Left lung (tissue), 10 donors: ENCODE measurements around the gene SLC23A1. TPM values are rescaled to one million over a fixed set of nuclear protein-coding genes. Genes with fewer than 3 reads are reported as not detected.
"Not testable (repeated sequence)": the region's sequence is repeated elsewhere in the genome, so short reads cannot be mapped to it uniquely, and the experiment has no call there.

Source experiments
- ATAC-seq: fragments of 200-7000 bp; cut with Tn5 transposase; one replicate; pipeline ENCODE4 v1.9.1; 2020; ENCODE audit warnings: moderate library complexity
- DNase-seq, 4 donors: peaks; one replicate each; pipeline ENCODE4 v3.0.0-alpha.2; 2013 to 2020
- H3K27ac ChIP-seq, 2 donors: fragments of 200-600 bp; sonication (generic) in 1 of 2; one replicate each; pipeline versions ENCODE4 v1.5.0 to v1.8.0; 2020 to 2021
- H3K27me3 ChIP-seq, 2 donors: fragments of 200-600 bp; sonication (generic) in 1 of 2; one replicate each; pipeline versions ENCODE4 v1.5.0 to v1.8.0; 2020 to 2021
- H3K36me3 ChIP-seq, 2 donors: fragments of 200-600 bp; sonication (generic) in 1 of 2; one replicate each; pipeline versions ENCODE4 v1.5.0 to v1.8.0; 2020 to 2021
- H3K4me1 ChIP-seq, 2 donors: fragments of 200-600 bp; one replicate each; pipeline ENCODE4 v1.8.0; 2021
- H3K4me3 ChIP-seq, 2 donors: fragments of 200-600 bp; sonication (generic) in 1 of 2; one replicate each; pipeline versions ENCODE4 v1.5.0 to v1.8.0; 2020 to 2021; ENCODE audit warnings: mild to moderate bottlenecking in 1 of 2
- H3K9me3 ChIP-seq, 2 donors: fragments of 200-600 bp; sonication (generic) in 1 of 2; one replicate each; pipeline versions ENCODE4 v1.5.0 to v1.8.0; 2020 to 2021
- intact Hi-C, 2 donors: fragments of 100-400 bp; cut with DNase I; formaldehyde crosslinking; loops; one replicate each; pipeline versions ENCODE4 v1.11.2 to v1.14.2; 2022
- polyA plus RNA-seq, 6 donors: library from polyadenylated mRNA; unstranded; fragments of 120-200 nt; gene quantifications; one replicate each; pipeline ENCODE4 v1.2.1, GENCODE V29; 2013; ENCODE audit not compliant: insufficient read length in 6 of 6
- total RNA-seq, 2 donors: library from RNA; stranded (reverse); fragmentation: NEBNext Ultra II Directional; extraction: Animal tissue kit (Norgen Biotek cat#: 25700); gene quantifications; one replicate each; pipeline ENCODE4 v1.2.1, GENCODE V29; 2021
- TF ChIP-seq, protein P1 (sequence below), 2 donors: fragments of 200-600 bp; sonication (generic) in 1 of 2; IDR thresholded peaks; one replicate each; pipeline versions ENCODE4 v1.5.0 to v1.8.0; 2021; ENCODE audit warnings: antibody characterized with exemption in 2 of 2
- donor health status: DM: no; HTN: yes; CAD: no.
- donor health status: DM: no; HTN: no; CAD: no.

SLC23A1 gene
- total and polyA plus RNA-seq, 8 donors = 0.70 to 2.2 (median 1.5) TPM; not detected in 1

GRCh38 chr5:139363937-139364336 is 19.2 kb downstream of the SLC23A1 start:
- Histone ChIP-seq H3K36me3 (peaks cover 3 to 69% of the 10 kb centered on the region in 2 donors), H3K27ac (no peak overlapping the region)

DNA sequence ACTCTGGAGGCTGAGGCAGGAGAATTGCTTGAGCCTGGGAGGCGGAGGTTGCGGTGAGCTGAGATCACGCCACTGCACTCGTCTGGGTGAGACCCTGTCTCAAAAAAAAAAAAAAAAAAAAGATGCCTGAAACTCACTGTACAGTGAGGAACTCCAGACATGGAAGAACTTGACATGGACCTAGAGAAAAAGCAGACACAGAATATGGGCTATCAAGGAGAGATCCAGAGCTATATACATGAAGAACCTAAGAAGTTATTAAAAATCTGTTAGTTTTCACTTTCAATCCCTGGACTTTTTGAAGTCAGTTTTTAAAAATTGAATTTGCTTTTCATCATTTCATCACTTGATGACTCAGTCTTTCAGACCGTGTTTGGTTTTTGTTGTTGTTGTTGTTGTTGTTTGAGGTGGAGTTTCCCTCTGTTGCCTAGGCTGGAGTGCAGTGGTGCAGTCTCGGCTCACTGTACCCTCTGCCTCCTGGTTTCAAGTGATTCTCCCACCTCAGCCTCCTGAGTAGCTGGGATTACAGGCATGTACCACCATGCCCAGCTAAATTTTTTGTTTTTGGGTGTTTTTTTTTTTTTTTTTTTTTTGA is 21.2 kb downstream of the SLC23A1 start:
- Histone ChIP-seq H3K4me1 (no peaks in the 10 kb centered on the region), H3K36me3 (peaks cover 3 to 51% of the 10 kb centered on the region in 2 donors), H3K27me3 (no peaks in the 10 kb centered on the region), H3K4me3 (no peak overlapping the region), H3K27ac (no peak overlapping the region), H3K9me3 (no peaks in the 10 kb centered on the region)
- no peak for ATAC-seq
- TF ChIP-seq, protein P1, sequence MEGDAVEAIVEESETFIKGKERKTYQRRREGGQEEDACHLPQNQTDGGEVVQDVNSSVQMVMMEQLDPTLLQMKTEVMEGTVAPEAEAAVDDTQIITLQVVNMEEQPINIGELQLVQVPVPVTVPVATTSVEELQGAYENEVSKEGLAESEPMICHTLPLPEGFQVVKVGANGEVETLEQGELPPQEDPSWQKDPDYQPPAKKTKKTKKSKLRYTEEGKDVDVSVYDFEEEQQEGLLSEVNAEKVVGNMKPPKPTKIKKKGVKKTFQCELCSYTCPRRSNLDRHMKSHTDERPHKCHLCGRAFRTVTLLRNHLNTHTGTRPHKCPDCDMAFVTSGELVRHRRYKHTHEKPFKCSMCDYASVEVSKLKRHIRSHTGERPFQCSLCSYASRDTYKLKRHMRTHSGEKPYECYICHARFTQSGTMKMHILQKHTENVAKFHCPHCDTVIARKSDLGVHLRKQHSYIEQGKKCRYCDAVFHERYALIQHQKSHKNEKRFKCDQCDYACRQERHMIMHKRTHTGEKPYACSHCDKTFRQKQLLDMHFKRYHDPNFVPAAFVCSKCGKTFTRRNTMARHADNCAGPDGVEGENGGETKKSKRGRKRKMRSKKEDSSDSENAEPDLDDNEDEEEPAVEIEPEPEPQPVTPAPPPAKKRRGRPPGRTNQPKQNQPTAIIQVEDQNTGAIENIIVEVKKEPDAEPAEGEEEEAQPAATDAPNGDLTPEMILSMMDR (IDR thresholded peaks at IDR 0.05) = no peak
- intact Hi-C loops = no loop called here
- no peak for DNase-seq

More at GRCh38 chr5:139363937-139364336, 19.2 kb downstream of the SLC23A1 start:
- no peak overlapping the region for H3K4me3 ChIP-seq
- TF ChIP-seq, protein P1 (IDR thresholded peaks at IDR 0.05) = no peak
- no peaks in the 10 kb centered on the region for H3K4me1 ChIP-seq
- no peak for DNase-seq
- H3K27me3 ChIP-seq = no peaks in the 10 kb centered on the region
- intact Hi-C loops = no loop called here
- no peaks in the 10 kb centered on the region for H3K9me3 ChIP-seq
- no peak for ATAC-seq

DNA sequence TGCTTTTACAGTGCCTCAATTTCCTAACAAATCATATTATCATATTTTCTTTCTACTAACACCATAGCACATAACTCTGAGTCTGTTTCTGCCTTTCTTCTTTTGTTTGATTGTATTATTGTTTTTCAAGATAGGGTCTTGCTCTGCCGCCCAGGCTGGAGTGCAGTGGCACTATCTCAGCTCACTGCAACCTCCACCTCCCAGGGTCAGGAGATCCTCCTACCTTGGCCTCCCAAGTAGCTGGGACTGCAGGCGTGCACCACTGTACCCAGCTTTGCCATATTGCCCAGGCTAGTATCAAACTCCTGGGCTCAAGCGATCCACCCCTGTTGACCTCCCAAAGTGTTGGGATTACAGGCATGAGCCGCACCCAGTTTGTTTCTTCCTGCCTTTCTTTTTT is 22.7 kb downstream of the SLC23A1 start:
- Histone ChIP-seq H3K9me3 (no peaks in the 10 kb centered on the region), H3K27ac (no peak overlapping the region), H3K36me3 (peaks cover 0 to 36% of the 10 kb centered on the region in 2 donors), H3K27me3 (no peaks in the 10 kb centered on the region), H3K4me3 (no peak overlapping the region), H3K4me1 (no peaks in the 10 kb centered on the region)
- TF ChIP-seq, protein P1 (IDR thresholded peaks at IDR 0.05) = no peak
- intact Hi-C loops = no loop called here
- ATAC-seq = no peak
- DNase-seq = no peak

- TF ChIP-seq, protein P1 (IDR thresholded peaks at IDR 0.05) = no peak
Measured at GRCh38 chr5:139358064-139358463, 25.0 kb downstream of the SLC23A1 start.

GRCh38 chr5:139355900-139356299 is 27.2 kb downstream of the SLC23A1 start:
- H3K9me3 ChIP-seq, H3K4me1 ChIP-seq, H3K27ac ChIP-seq, H3K4me3 ChIP-seq, DNase-seq, ATAC-seq, intact Hi-C loops, H3K27me3 ChIP-seq: not testable (repeated sequence)
- H3K36me3 ChIP-seq = peaks cover 0 to 29% of the 10 kb centered on the region in 2 donors

More at GRCh38 chr5:139358064-139358463, 25.0 kb downstream of the SLC23A1 start:
- H3K9me3 ChIP-seq = no peaks in the 10 kb centered on the region
- DNase-seq = no peak
- intact Hi-C loops = no loop called here
- H3K36me3 ChIP-seq = peaks cover 0 to 29% of the 10 kb centered on the region in 2 donors
- no peak overlapping the region for H3K27ac ChIP-seq
- no peak for ATAC-seq
- H3K4me3 ChIP-seq = no peak overlapping the region
- H3K4me1 ChIP-seq = no peaks in the 10 kb centered on the region
- H3K27me3 ChIP-seq = no peaks in the 10 kb centered on the region

GRCh38 chr5:139354186-139354585 is 28.9 kb downstream of the SLC23A1 start:
- TF ChIP-seq, protein P1 (IDR thresholded peaks at IDR 0.05) = no peak
- peaks cover 0 to 11% of the 10 kb centered on the region in 2 donors for H3K4me1 ChIP-seq
- no peak for ATAC-seq
- H3K9me3 ChIP-seq = no peaks in the 10 kb centered on the region
- intact Hi-C loops = no loop called here
- DNase-seq = no peak
- H3K27ac ChIP-seq = no peak overlapping the region
- no peak overlapping the region for H3K4me3 ChIP-seq
- H3K36me3 ChIP-seq = peaks cover 0 to 22% of the 10 kb centered on the region in 2 donors
- H3K27me3 ChIP-seq = no peaks in the 10 kb centered on the region

- intact Hi-C loops, H3K9me3 ChIP-seq, H3K27ac ChIP-seq, H3K27me3 ChIP-seq, ATAC-seq, H3K36me3 ChIP-seq, DNase-seq, H3K4me3 ChIP-seq: not testable (repeated sequence)
- peaks cover 11 to 35% of the 10 kb centered on the region in 2 donors for H3K4me1 ChIP-seq
Measured at GRCh38 chr5:139347863-139348262, 35.2 kb downstream of the SLC23A1 start.

DNA sequence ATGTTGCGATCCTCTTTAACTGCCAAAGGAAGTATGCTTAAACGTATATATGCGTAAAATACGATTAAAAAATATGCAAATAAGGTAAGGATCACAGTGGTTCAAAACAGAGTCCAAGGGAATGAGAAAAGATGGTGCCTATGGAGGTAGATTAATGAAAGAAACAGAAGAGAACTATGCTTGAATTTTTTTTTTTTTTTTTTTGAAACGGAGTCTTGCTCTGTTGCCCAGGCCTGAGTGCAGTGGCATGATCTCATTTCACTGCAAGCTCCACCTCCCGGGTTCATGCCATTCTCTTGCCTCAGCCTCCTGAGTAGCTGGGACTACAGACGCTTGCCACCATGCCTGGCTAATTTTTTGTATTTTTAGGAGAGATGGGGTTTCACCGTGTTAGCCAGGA is 37.7 kb downstream of the SLC23A1 start:
- H3K27ac ChIP-seq, H3K9me3 ChIP-seq, H3K36me3 ChIP-seq, H3K4me3 ChIP-seq, ATAC-seq, H3K27me3 ChIP-seq, intact Hi-C loops, DNase-seq: not testable (repeated sequence)
- H3K4me1 ChIP-seq = peaks cover 12 to 48% of the 10 kb centered on the region in 2 donors
